GM18861 (cell line): ENCODE measurements around the gene DIAPH1.

Source experiments
- ATAC-seq: cut with Tn5 transposase; IDR thresholded peaks from one replicate; pipeline ENCODE4 v1.9.1; 2021; ENCODE audit not compliant: unreplicated experiment

DIAPH1 gene

DNA sequence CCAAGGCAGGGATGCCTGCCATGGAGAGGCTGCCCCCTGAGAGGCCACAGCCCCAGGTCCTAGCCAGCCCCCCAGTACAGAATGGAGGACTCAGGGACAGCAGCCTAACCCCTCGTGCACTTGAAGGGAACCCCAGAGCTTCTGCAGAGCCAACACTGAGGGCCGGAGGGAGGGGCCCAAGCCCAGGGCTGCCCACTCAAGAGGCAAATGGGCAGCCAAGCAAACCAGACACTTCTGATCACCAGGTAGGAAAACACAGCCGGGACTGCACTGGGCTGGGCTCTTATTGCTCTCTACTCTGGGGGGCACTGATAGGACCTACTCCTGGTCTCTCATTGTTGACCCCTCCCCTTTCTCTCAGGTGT lies 21.2 kb upstream of the DIAPH1 start:
- no peak for ATAC-seq

DNA sequence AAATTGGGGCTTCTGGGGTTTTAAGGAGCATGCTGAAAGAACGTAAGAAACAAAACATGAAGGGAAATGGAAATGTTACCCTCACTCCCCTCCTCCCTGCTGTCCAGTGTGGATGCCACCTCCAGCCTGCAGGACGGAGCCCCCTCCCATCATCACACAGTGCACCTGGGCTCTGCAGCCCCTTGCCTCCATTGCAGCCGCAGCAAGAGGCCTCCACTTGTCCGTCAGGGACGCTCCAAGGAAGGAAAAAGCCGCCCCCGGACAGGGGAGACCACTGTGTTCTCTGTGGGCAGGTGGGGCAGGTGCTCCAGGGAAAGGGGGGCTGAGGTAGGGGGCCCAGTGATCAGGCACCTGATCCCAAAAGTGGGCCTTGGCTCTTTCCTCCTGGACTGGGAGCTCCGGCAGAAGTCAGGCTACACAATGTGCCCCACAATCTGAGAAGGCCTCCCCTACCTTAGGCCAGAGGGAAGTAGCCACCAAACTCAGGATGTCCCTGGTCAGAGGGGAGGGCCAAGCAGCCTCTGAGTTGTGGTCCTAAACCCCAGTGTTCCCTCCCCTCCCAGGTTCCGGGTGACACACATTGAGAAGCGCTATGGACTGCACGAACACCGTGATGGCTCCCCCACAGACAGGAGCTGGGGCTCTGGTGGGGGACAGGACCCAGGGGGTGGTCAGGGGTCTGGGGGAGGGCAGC lies 20.7 kb upstream of the DIAPH1 start:
- no peak for ATAC-seq

DNA sequence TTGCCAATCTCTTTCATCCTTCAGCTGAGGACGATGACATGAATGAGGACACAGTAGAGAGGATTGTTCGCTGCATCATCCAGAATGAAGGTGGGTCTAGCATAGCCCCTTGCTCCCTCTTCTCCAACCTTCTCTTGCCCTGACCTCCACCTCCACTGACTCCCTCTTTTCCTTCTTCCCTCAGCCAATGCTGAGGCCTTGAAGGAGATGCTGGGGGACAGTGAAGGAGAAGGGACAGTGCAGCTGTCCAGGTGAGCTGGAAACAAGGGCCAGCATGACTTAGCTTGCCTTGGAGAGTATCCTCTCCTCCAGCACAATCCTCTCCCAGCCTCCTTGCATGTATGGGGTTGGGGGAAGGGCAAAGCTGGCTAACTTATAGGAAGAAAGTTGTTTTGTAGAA lies 20.0 kb upstream of the DIAPH1 start:
- no peak for ATAC-seq

DNA sequence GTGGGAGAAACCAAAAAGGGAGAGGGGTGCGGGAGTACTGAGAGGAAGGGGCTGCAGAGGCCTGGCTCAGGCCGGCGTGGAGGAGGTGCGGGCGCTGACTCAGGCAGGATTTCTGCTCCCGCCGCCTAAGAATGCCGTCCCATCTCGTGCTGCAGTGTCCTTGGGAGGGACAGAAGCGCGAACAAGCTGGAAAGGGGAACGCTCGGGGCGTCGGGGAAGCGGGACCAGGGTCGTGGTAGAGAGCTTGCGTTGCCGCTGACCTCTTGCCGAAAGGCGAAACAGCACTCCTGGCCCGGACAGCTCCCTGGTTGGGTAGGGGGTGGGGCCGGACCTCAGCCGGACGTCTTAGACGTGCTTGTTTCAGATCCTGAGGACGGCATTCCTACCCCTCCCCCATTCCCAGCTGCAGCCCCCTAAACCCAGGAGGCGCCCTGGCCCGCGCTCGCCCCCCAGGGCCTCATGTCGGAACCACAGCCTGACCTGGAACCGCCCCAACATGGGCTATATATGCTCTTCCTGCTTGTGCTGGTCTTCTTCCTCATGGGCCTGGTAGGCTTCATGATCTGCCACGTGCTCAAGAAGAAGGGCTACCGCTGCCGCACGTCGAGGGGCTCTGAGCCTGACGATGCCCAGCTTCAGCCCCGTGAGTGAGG lies 19.1 kb upstream of the DIAPH1 start:
- no peak for ATAC-seq

DNA sequence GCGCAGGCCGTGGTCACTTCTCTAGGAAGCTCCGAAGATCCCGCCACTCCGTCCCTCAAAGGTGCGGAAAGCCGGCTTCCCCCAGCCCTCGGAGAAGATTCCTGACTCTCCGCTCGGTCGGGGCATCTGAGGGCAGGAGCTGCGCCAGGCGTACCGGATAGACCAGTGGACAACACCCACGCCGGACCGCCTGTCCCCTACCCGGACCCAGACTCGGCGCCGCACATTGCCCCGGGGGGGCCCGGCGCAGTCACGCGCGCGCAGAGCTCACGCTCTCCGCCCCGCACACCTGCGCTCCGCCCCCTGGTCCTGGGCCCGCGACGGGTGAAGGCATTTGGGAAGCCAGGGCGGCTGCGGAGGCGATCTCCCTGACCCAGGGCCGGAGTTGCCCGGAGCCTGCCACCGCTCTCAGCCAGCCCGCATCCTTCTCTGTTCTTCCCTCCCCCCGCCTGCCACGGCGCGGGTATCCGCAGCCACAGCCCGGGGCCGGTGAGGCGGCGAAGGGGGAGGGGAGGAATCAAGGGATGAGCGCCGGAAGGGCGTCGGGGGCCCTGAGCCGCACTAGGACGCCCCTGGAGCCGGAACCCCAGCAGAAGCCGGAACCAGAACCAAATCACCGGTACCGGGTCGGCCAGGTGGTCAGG lies 18.4 kb upstream of the DIAPH1 start:
- ATAC-seq = no peak

DNA sequence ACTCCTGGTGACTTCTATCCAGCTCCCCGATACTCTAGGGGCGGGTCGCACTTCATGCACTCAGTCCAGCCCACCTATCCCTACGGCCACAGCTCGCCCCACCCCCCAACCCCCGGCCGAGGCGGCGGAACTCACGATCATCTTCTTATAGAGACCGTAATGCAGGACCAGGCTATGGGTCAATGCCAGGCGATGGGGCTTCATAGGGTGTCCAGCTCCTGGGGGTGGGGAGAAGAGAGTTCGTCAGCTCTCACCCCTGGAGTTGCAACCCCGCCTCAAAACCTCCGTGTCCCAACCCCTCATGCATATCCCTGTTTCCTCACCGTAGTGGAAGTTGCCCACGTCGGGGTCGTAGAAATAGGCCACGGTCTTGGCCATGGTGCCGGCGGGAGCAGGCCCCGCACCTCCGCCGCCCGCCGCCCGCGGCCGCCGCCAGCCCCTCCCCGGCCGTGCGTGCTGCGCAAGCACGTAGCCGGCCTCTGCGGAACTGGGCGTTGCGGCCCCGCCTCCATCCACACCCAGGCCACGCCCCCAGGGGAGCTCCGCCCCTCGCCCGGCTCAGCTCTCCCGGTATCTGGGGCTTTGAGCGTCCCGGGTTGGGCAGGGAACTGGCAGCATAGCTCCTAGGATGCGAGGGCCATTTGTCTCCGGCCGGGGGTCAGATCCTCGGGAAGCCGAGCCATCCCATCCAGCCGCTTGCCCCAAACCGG lies 17.8 kb upstream of the DIAPH1 start, which contains the start of the genes HDAC3 and RELL2:
Gene HDAC3, minus strand, starts transcription at position 437 of the 710 bp plus-strand sequence. Its CDS starts 59 bp downstream, at position 378.
Gene RELL2, plus strand, starts transcription at position 585 of the 710 bp plus-strand sequence. CDS start 1,229 bp downstream, outside the sequence.
- peak; percentile 55 for ATAC-seq

DNA sequence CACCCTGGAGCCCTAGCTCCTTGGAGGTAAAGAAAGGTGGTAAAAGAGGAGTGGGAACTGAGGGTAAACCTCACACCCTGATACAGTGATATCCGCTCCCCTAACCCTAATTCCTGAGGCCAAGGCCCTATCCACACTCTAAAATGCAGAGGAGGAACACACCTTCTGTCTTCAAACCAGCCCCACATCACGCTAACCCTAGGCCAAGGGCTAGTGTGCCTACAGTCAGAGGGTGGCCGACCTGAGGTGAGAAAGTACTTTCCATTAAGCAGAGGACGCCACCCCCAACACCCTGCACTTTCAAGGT lies 17.3 kb upstream of the DIAPH1 start:
- no peak for ATAC-seq

DNA sequence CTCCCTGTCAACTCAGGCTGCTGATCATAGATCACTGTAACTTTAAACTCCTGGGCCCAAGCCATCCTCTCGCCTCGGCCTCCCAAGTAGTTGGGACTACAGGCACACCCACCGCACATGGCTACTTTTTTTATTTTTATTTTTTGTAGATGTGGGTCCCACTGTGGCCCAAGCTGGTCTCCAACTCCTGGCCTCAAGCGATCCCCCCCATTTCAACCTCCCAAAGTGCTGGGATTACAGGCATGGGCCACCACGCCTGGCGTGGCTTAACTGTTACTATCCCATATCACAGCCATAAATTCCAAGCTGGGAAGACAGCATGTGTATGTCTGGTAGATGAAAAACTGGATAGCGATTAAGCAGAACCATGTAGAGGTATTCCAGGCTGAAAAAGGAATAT lies 16.8 kb upstream of the DIAPH1 start:
- ATAC-seq = no peak

DNA sequence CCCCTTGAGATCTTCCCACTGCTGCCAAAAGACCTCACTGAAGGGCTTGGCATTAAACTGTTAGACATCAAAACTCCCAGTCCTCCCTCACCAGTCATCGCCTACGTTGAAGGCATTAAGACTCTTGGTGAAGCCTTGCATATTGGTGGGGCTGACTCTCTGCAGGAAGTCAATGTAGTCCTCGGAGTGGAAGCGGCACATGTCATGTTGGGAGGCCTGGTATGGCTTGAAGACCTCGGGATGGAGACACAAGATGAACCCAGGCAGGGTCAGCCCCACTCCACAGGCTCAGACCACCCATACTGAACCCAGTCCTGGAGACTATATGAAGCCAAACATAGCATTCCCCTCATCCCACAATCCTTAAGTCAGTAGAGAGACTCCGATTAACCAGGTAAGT lies 15.9 kb upstream of the DIAPH1 start:
- ATAC-seq = no peak

DNA sequence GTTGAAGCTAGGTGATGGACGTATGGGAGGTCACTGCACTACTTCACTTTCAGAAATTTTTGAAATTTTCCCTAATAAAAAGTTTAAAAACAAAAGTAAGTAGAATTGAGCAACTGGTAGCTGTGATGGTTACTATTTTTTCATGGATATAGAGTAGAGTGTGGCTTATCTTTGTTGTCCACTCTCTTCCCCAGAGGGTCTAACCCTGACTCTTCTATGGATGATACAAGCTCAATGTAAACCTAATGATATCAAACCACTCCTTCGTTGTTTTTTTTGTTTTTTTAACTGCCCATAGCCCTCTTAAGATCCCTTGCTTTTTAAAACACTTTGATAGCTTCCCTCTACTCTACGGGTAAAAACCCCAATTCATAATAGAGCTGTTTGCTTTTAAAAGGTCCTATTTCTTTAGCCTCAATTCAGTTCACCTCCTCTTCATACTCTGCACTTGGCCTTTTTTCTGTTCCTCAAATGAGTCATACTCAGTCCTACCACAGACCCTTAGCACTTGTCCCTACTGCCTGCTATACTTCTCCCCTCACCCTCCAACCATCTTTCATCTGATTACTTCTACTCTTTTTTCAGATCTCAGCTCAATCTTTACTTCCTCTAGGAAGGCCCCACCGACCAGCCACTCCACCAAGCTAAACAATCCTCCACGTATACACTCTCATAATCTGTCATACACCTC lies 15.2 kb upstream of the DIAPH1 start:
- ATAC-seq = peak; percentile 85

DNA sequence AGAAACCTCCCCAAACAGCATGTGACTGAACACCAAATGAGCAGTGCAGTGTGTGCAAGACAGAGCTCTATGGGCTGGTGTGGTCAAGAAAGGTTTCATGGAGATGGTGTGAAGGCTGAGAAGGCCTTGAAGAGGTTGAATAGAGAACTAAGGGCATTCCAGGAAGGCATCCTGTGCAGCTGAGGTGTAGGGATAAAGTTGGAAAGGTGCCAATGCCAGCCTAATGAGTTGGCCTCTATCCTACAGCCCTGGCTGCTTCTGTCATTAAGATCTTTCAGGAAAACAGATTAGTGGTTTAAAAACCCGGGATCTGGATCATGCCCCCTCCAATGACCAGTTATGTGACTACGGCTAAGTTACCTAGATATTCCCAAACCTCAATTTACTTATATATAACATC lies 13.8 kb upstream of the DIAPH1 start:
- no peak for ATAC-seq

DNA sequence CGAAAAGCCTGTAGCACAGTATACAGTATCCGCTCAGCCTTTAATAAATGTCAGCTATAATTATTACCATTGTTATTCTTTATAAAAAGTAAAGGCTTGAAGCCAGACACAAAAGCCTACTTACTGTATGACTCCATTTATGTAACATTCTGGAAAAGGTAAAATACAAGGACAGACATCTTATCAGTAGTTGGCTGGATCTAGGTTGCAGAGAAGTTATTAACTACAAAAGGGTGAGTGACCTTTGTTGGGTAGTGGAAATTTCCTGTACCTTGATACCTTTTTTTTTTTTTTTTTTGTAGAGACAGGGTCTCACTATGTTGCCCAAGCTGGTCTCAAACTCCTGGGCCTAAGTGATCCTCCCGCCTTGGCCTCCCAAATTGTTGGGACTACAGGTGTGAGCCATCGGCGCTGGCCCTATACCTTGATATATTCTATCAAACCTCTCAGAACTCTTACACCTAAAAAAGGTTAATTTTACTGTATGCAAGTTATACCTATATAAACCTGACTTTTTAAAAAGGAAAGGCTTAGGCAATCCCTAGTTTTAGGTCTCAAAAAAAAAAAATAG lies 11.9 kb upstream of the DIAPH1 start:
- ATAC-seq = no peak

DNA sequence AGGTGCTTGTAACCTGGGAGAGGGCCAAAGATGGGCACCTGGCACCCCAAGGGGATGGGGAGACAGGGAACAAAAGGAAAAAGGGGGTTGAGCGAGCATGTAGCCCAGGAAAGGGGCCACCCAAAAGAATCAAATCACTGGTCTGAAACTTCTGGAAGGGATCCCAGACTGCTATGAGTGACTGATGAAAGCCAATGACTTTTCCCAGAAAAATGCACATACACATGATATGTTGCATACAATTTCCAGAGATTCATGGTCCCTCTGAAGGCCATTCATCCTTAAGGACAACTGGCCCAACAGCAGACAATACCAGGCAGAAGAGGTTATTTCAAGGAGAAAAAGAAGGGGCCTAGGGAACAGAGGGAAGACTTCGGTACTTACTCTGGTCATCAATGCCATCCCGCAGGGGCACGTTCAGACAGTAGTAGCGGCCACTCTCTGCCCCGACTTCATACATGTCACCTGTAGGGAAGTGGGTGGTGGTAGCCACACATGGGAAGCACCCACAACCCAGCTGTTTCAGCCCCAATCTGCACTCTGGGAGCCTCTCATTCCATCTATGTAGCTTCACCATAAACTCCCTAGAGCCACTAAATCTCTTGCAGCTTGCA lies 9.5 kb upstream of the DIAPH1 start:
- no peak for ATAC-seq

DNA sequence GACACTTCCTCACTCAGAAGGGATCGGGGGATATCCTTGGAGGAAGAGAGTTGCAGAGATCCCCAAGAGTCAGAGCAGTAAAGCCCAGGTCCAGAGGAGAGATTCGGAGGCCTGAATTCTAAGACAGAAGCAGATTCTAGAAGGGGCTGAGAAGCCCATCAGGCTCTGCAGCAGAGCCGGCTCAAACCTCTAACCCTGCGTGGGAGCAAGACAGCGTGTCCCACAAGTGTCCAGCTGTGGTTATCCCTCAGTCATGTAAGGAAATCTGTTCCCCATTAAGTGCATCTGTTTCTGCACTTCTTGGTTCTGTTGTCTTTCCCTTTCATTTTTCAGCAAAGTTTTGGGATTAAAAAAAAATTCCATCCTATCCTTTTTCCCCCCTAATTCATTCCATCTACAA lies 4.8 kb upstream of the DIAPH1 start:
- ATAC-seq = no peak

DNA sequence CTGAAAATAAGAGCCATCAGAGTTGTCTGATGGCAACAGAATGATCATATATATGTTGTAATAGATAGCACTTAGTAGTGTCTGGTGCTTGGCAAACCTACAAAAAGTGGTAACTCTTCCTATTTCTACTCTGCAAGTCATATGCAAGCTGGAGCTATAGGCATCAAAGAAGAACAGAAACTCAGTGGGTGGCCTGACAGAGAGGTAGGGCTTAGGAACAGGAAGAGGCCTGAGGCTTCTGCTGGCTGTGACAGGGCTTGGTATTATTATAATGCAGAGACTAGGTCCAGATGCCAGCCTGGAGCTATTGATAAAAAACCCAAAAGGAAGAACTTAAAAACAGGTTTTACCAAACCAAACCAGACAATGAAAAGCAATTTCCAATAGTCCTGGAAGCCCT lies 4.4 kb upstream of the DIAPH1 start:
- peak; percentile 42 for ATAC-seq

DNA sequence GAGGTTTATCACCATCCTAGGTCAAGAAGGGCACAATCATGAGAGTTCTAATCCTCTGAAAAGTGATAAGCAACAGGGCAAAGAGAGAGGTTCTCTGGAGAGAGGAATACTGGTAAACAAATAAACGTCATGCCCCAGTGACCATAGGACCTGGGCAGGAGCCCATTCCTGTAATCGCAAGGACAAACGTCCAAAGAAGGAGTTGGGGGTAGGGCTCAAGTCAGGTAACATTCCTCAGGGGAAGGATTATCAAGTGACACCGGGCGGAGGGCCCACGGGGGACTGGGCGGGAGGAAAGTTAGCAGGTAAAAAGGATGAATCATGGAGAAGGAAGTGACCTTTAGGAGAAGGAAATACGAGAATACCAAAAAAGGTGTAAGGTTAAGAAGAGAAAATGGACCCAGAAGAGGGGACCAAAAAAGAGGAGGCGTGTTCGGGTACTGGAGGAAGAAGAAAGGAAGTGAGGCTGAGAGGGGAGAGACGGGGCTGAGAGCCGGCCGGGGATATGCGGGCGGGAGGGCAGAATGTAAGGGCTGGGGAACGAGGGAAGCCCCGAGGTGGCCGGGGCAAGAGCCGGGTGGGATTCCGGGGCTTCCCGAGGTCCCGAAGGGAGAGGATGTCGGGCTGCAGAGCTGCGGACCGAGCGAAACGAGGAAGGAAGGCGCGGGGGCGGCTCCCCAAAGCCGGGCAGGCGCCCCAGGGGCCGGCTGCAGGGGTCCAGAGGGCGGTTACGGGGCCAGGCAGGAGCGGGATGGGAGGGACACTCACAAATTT lies 583 bp downstream of the DIAPH1 start:
- ATAC-seq = peak; percentile 17

DNA sequence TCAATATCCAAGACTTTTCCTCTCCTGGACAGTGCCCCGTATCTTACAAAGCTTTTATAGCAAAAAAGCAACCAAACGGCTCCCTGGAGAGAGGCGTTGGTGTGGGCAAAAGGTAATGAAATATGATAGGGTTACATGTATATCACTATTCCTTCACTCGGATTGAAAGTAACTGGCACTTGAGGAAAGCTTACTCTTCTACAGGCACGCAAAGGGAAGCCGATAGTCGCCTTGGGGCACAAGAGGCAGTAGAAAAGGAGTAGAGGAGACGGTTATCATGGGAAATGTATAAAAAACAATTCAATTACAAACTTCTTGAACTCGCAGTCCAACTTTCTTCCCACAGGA lies 1.1 kb downstream of the DIAPH1 start:
- ATAC-seq = no peak

DNA sequence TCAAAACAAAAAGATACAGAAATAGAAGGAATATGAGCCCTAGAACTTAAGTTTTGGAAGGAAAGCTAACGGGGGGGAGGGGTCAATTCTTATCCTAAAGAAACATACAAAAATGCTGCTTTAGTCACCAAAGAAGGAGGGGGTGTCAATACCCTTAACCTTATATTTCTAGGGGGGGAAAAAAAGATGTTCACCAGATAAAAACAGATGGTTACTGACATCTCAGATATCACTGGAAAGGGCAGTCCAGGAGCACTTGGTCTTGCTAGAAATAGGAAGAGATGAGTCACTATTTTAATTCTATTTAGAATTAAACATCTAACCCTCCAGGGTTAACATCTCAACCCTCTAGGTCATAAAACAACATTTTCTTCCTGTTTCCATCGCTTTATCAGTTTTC lies 1.7 kb downstream of the DIAPH1 start:
- ATAC-seq = no peak

DNA sequence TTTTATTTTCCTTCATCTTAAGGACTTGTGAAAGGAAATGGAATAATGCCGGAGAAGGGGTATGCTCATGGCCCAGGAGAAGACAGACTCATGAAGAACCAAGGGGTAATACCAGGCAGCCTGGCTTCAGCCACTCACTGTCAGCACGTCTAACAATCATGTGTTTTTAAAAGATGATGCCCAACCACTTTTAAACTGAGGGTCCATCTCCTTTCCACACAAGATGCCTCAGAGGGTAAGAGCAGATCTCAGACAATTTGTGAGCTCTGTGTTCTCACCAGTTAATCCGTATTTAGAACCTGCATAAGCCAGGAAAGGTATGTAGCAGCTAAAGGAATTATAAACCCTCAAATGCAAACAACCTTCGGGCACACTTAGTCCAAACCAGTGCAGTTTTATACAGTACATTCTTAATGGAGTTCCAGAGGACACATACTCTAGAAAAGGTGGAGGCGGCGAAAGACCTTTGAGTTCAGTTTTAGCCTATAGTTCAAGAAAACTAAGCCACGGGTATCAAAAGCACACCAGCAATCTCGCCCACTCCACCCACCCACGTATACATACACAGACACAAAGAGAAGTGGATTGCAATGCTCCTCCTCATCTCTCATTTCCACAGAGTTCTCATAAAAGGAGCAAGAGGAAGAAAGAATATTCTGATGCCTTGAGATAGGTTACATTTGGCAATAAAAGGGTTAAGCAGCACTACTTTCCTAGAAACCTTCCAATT lies 2.6 kb downstream of the DIAPH1 start:
- ATAC-seq = no peak
